GM19099 (cell line): ENCODE data around the gene SLC8A1.

Source experiments
- POLR2A ChIP-seq: IDR thresholded peaks from 3 replicates; pipeline ENCODE4 v1.6.1; 2011; ENCODE audit warnings: low read depth; ENCODE audit not compliant: insufficient read length; ENCODE audit errors: extremely low read depth

SLC8A1 gene

DNA sequence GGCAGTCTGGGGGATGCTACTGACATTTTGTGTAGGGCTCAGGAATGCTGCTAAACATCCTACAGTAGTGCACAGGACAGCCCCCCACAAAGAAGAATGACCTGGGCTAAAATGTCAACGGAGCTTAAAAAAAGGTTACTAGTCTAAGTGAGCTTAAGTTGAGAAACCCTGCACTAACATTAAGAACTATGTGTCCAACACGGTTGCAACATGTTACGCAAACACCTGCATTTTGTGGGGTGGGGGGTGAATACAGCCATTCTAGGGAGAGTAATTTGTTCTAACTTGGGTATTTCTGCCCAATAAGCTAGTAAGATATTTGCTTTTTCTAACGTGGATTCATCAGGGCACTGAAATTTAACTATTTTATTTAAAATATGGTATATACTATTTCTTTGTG lies 57.9 kb downstream of the SLC8A1 start:
- no peak for TF ChIP-seq POLR2A

DNA sequence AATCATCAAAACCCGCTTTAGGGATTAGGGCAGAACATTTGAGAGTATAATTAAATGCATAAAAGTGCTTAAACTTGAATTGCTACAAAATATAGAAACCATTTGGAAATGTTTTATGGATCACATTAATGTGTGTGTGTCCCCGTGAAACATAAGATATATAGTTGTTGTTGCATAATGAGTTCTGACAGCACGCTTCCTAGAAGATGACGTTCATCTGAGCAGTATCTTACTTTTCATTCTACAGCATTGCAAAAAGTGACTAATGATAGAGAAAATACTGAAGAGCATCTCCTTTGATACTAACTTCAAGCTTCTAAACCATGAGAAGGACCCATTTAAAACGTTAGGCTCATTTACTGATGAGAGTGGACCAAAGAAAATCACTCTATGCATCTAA lies 63.7 kb downstream of the SLC8A1 start:
- TF ChIP-seq POLR2A, result no peak

DNA sequence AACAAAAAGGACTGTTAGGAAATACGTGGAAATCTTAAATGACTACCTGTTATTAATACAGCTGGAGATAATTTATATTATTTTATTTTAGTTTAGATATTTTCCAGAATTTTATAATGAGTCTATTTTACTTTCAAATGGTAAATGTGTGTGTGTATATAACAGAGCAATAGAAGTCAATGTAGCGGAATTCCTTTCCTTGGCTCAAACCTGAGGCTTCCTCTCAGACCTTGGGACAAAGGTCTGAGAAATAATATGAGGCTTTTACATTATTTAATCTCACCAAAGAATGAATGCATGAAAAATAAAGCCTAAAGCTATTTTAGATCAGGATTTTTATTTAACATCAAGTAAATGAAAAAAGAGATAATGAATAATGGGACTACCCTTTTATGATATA lies 65.7 kb downstream of the SLC8A1 start:
- TF ChIP-seq POLR2A, result no peak

DNA sequence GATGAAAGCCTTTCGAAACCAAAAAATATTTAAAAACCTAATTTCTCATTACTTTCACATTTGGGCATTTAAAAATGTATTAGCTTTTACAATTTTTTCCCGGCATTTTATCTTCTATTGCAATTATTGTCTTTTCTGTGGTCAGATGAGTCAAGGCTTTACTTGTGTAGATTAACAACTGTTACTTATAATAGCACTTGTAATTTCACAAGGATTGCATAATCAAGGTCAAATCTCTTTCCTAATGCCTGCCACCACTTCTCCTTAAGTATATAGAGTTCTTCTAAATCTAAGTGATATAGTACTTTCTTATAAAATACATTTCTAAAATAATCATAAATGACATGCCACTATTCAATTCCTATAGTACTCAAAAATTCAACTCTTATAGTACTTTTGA lies 67.2 kb downstream of the SLC8A1 start:
- TF ChIP-seq POLR2A, result no peak

DNA sequence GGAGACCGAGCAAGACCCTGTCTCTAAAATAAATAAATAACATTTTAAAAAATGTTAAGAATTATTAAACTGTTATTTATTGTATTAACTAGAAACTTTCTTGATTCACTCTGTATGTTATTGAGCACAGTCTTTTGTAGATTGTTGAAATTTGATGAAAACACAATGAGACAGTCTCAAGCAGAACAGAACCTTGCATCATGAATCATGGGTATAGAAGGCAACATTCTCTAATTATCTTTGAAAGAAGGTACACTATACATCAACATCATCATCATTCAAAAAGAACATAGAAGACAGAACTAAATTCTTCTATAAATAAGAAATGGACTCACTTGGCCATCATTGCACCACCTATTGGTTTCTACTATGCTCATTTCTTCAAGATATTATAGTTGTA lies 67.7 kb downstream of the SLC8A1 start:
- no peak for TF ChIP-seq POLR2A

DNA sequence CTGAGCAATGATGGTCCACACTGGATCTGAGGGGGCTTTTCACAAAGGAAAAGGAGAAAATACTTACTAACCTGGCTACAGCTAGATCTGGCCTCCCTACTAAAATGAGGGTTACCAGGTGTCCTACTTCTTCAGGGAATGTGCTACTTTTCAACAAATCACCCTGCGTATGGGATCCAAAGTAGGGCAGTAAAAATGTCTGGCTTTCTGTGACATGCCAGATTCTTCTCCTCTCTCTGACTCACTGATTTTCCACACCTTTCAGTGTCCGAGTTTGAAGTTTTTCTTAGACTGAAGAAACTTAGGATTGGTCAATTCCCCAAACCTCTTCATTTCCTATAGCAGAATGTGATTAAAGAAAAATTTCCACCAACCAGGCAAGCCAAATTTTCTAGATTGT lies 71.2 kb downstream of the SLC8A1 start:
- TF ChIP-seq POLR2A, result no peak

DNA sequence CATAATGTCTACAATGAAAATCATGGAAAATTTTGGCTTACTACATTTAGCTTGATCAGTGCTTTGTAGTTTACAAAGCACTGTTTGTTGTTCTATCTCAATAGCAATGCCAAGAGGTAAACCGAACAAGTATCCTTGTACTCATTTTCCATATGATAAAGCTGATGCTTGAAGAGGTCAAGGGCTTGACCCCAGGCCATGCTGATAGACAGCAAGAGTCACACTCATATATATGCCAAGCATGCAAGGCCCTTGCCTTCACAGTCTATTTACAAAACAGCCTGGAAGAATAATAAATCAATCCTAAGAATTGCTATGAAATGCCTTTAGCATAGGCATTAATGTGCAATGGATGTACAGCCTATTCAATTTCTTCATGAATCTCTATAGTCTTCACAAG lies 71.8 kb downstream of the SLC8A1 start:
- no peak for TF ChIP-seq POLR2A

DNA sequence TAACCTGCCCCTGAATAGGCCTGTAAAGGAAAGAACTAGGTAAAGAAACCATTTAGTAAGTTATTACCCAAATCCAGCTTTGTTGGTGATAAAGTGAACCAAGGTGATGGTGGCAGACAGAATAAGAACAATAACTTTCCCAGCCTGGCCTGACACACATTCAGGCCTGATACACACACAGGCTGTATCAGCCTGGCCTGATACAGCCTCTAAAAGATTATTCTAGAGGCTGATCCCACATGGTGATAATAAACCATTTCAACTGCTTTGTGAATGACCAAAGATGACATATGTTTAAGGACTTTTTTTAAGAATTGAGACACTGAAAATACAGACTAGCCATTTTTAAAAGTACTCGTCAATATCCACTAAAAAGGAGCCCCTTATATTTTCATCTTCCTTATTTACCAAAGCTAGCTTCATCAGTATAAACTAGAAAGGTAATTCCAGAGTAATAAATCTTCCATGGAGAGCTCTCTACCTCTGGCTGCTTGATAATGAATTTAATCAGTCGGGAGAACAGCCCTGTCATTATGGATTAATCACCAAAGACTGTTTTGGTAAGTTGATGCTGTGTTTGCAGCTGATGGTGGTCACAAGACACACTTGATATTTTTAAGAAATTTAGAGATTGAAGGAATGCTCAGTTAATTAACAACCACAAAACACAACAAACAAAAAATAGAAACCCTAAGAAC lies 77.2 kb downstream of the SLC8A1 start:
- no peak for TF ChIP-seq POLR2A

DNA sequence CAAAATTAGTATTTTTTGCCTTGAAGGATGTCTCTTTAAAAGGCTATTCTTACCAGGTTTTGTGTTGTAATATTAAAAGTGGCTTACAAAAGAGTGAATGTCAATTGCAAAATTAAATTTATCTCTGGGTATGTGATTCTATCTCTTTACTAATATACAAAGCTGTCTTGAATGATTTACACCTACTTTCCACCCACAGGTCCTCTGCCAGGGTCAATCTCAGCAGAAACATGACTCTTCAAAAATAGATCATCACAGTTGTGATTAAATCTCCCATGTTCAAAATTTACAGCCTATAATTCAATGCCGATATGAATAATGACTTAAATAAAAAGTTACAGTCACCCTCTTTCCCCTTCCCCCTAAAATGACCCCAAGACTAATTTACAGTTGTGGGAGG lies 78.8 kb downstream of the SLC8A1 start:
- no peak for TF ChIP-seq POLR2A

DNA sequence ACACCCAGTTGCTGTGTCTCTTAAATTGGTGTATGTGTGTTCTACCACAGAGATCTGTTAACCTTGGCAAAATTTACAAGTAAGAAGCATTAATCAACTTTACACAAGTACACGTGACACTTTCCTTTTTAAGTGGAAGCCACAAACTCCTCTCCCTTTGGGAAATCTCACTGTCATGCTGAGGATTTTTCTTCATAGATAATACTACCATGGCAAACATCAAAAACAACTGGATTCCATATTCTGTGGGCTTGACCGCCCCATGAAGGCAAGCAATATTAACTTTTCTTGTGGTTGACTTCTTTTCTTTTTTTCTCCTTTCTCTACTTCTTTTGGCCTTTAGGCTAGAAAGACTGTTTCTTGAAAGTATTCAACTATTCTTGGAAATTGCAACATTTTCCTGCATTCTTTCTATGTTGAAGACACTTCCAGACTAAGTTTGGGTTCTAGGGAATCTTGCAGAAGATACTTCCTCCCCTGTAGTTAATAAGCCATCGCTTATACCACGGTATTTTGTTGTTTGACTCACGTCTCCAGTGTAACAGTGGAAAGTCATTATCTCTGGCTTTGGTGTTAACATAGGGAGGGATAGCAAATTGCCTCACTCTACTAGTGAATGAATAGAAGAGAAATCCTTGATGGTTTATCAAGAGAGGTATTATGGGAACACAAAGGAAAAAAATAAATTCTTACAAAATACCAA lies 79.5 kb downstream of the SLC8A1 start:
- TF ChIP-seq POLR2A, result no peak

DNA sequence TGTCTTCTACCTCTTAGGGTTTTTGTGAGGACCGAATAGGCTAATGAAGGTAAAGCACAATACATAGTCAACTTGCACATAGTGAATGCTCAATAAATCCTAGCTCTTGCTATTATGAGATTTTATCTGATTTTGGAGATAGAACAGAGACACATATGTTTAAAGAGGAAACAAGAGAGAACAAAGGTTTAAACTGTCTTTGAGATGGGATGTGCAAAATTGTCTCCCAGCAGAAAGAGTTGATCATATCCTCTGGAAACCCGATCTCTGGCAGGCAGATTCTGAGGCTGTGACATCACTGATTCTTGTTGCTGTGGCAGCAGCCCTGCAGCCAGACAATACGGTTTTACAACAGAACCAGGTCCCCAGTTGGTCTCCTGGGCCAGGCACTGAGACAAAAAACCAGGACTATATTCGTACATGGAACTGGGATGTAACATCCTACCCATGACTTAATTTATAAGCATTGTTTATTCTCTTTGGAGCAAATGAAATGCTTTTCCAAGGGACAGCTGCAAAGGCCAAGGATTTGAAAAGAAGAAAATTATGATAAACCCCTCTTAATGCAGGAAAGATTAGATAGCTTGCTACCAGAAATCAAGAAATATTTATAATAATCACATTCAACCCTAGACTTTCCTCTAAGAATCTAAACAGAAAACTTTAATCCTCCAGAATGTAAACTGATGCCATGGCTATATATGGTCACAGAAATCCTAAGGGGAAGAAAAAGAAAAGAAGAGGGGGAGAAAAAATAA lies 80.2 kb downstream of the SLC8A1 start:
- no peak for TF ChIP-seq POLR2A

DNA sequence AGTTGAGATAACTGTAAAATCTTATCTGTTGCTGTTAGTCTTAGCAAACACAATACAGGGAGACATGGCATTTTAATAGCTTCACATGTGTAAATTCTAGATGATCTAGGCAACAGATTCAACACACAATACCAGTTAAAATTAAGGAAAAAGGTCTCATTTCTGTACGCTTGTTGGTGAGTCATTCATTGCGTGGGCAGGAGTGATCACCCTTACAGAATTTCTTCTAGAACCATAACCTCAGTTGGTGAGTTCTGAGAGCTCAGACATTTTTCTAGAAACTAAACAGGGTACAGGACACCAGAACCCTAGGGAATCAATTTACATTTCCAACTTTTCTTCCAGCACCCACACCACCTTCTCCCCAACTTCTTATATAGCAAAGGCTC lies 81.9 kb downstream of the SLC8A1 start:
- no peak for TF ChIP-seq POLR2A

DNA sequence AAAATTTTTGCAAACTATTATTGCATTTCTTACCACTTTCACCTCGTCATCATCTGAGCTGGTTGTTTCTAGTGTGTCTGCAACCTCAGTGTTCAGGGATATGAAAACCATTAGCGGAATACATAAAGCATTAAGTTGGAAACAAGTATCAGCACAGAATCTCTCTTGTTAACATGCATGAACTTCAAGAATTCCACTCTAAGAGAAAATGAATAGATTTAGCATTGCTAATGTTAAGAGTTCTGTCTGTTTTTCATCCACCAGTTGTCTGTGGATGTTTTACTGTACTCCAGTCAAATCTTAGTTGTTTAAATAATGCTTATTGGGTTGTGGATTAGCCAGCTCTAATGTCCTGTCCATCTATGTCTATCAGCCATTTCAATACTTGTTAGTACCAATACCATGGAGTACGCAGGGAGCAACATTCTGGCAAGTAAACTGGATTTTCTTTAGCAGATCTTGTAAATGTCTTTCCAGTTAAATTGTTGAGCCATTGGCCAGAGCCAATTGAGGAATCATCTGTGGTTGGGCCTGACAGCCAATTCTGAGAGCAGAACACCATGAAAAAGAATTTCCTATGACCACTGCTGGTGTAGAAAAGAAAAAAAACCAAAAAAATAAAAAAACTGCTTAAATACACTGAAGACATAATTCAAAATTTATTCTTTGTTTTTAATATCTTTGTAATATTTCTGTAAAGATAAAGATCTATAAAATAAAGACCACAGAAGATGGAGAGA lies 82.5 kb downstream of the SLC8A1 start:
- TF ChIP-seq POLR2A, result no peak

DNA sequence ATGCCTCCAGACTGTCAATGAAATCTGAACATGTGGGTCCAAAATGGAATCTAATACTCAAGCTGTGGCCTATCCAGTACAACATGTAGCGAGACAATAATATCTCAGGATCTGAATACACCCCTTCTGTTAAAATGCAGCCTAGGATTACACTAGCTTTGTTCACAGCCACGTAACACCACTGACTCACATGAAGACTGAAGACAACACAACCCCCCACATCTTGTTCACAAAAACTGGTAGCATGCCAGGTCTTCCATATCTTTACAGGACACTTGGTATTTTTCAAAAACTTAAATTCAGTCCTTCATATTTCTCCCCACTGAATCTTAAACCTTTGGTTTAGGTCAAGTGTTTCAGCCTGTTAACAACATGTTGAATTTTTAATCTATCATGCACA lies 84.2 kb downstream of the SLC8A1 start:
- TF ChIP-seq POLR2A, result no peak

DNA sequence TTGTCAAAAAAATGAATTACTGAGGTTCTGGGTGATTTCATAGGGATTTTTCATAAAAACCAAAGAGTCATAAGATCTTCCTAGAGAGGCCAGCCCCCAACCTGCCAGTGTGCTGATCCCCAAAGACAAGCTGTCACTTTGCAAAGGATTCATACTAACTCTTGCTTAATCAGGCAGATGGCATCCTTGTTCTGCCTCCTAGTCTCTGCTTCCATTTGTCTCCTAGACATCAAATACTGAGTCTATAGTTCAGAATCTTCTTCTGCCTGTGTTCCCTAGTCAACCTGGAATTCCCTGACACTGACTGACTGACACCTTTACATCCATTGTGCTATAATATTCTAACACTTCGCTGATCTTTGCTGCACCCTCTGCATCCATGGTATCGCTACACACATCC lies 84.9 kb downstream of the SLC8A1 start:
- no peak for TF ChIP-seq POLR2A

DNA sequence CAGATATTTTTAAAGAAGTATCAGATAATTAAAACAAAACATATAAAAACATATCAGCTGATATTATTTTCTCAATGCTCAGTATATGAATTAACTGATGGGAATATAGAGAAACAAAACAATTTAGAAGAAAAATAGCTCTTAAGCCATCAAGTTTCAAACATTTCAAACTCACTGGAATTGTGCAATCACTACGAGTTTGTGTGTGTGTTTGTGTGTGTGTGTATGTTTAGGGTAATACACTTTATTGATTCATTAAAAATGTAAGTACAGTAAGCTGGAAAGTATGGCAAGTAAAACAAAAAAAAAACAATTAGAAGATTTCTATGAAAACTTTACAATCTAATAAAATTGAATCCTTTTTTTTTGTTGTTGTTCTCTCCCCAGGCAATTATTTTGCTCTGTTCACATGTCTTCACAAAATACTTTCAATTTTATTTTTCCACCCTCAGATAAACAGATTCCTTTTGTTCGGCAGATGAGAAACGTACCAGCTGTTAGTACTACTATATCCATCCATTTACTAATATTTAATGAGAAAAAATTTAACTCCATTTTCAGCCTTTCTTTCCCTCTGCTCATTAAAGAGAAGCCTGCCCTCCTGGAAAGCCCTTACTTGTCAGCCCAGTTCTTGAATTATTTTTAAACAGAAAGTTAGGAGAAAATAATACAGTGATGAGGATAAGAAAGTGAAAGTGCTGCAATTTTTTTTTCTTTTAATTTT lies 87.6 kb downstream of the SLC8A1 start:
- no peak for TF ChIP-seq POLR2A

DNA sequence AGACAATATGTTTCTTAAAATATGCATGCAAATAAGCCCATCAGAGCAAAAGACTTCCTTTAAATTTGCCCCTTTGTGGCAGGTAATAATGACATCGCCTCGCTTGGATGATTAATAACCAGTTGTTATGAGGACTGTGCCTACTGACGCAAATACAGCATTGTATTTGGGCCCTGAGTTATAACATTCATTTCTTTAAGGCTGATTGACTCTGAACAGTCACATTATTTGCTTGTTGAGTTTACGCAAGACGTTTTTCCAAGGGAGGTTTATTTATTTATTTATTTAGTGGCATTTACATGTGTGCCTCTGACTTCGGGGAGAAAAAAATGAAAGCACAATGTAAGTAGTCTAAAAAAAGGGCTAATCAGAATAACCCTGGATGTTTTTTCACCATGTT lies 88.3 kb downstream of the SLC8A1 start:
- TF ChIP-seq POLR2A, result no peak
